K562 (cell line): ENCODE results near the gene TBC1D1. TPM values are rescaled to one million over a fixed set of nuclear protein-coding genes. Genes with fewer than 3 reads are reported as not detected.

Experiments
- ATAC-seq: fragments of 200-7000 bp; cut with Tn5 transposase; 3 replicates; pipeline ENCODE4 v1.9.1; 2020; ENCODE audit warnings: moderate library complexity
- BruUV-seq: library from RNA; stranded (reverse); fragments of 400-500 nt; replicated peaks from 2 replicates; lab custom pipeline; 2021; lab: Mats Ljungman, UMichigan
- CTCF ChIA-PET: fragments of 300-600 bp; formaldehyde crosslinking; extraction: SDS; loops from one replicate; lab custom pipeline; 2021; ENCODE audit warnings: low intra/inter-chr PET ratio; lab: Yijun Ruan, JAX
- POLR2A ChIA-PET: fragments of 300-600, 350-650 bp; sonication (Branson Sonifier 250); formaldehyde crosslinking; extraction: SDS; loops from one replicate; lab custom pipeline; 2021; ENCODE audit warnings: antibody characterized with exemption, inconsistent platforms; lab: Yijun Ruan, JAX
- DNase-seq, 4 experiments: peaks; one replicate each; pipeline versions ENCODE4 v3.0.0 to v3.0.0-alpha.2; 2011 to 2018; ENCODE audit warnings: low spot score in 3 of 4, mixed read lengths in 3 of 4; ENCODE audit errors: extremely low read depth in 1 of 4
- FAIRE-seq: peaks from 2 replicates; lab custom pipeline; 2011; peaks lifted over from hg19 to GRCh38; lab: Jason Lieb, UNC
- H2AFZ ChIP-seq: 2 replicates; pipeline ENCODE4 v1.6.0; 2011; ENCODE audit warnings: low read depth, low read length, control low read depth, inconsistent platforms
- H3K27ac ChIP-seq: fragments of 200-600 bp; 3 replicates; pipeline ENCODE4 v1.8.0; 2011; ENCODE audit warnings: low read depth, mild to moderate bottlenecking, control low read depth, inconsistent platforms, low read length, moderate library complexity, mixed read lengths; ENCODE audit errors: extremely low read depth
- H3K27me3 ChIP-seq, 2 experiments: fragments of 300-600 bp in 1 of 2; 2 replicates in 1 of 2; 3 replicates in 1 of 2; pipeline versions ENCODE4 v1.6.0 to v1.8.0; 2011; ENCODE audit warnings: inconsistent platforms in 2 of 2, low read length in 2 of 2, mild to moderate bottlenecking in 1 of 2, mixed read lengths in 1 of 2, moderate library complexity in 1 of 2; ENCODE audit not compliant: control insufficient read depth in 2 of 2, insufficient read depth in 2 of 2
- H3K36me3 ChIP-seq: fragments of 300-600 bp; 3 replicates; pipeline ENCODE4 v1.8.0; 2011; ENCODE audit warnings: mild to moderate bottlenecking, low read length, inconsistent platforms; ENCODE audit not compliant: control insufficient read depth, insufficient read depth
- H3K4me1 ChIP-seq, 2 experiments: fragments of 200-600 bp in 1 of 2; replicated peaks in 1 of 2; 2 replicates in 1 of 2; 3 replicates in 1 of 2; pipeline versions ENCODE4 v1.5.1 to v1.8.0; 2011; ENCODE audit warnings: inconsistent platforms in 2 of 2, low read length in 2 of 2, mild to moderate bottlenecking in 1 of 2, mixed read lengths in 1 of 2, moderate library complexity in 1 of 2; ENCODE audit not compliant: control insufficient read depth in 2 of 2, insufficient read depth in 2 of 2
- H3K4me2 ChIP-seq: 2 replicates; pipeline ENCODE4 v1.6.1; 2011; ENCODE audit warnings: low read length, control low read depth, inconsistent platforms, mixed read lengths; ENCODE audit not compliant: insufficient read depth
- H3K4me3 ChIP-seq: fragments of 200-600 bp; sonication (generic), shearing (Covaris generic); 2 replicates; pipeline ENCODE4 v1.5.1; 2016; ENCODE audit warnings: control low read depth, inconsistent platforms
- H3K79me2 ChIP-seq: fragments of 200-600 bp; 3 replicates; pipeline ENCODE4 v1.8.0; 2011; ENCODE audit warnings: low read length, inconsistent platforms; ENCODE audit not compliant: control insufficient read depth, insufficient read depth
- H3K9ac ChIP-seq, 2 experiments: 2 replicates each; pipeline versions ENCODE4 v1.6.0 to v1.6.1; 2011; ENCODE audit warnings: low read depth in 2 of 2, low read length in 2 of 2, control low read depth in 1 of 2, inconsistent platforms in 1 of 2, mild to moderate bottlenecking in 1 of 2, mixed read lengths in 1 of 2; ENCODE audit not compliant: insufficient read depth in 1 of 2
- H3K9me1 ChIP-seq: one replicate; pipeline ENCODE4 v1.6.0; 2011; ENCODE audit warnings: inconsistent platforms, mild to moderate bottlenecking, low read length, moderate library complexity; ENCODE audit not compliant: control insufficient read depth, insufficient read depth
- H3K9me3 ChIP-seq: replicated peaks from 2 replicates; pipeline ENCODE4 v1.5.1; 2011; ENCODE audit warnings: low read depth, low read length, inconsistent platforms; ENCODE audit not compliant: control insufficient read depth, insufficient read depth
- H4K20me1 ChIP-seq: replicated peaks from 2 replicates; pipeline ENCODE4 v1.6.1; 2011; ENCODE audit warnings: low read length, inconsistent platforms, mixed read lengths; ENCODE audit not compliant: control insufficient read depth, insufficient read depth
- CEBPG ChIP-seq, 3 experiments: fragments of 200-800 bp in 1 of 3; sonication (Bioruptor generic) in 1 of 3; sonication (generic) in 1 of 3; formaldehyde crosslinking in 1 of 3; IDR thresholded peaks in 2 of 3; conservative IDR thresholded peaks in 1 of 3; 2 replicates each; pipeline versions ENCODE4 v1.6.1 to v1.8.0; 2016 to 2022; ENCODE audit warnings: missing compliant biosample characterization in 2 of 3, missing genetic modification characterization in 2 of 3, mild to moderate bottlenecking in 1 of 3, missing genetic modification reagents in 1 of 3
- CHD2 ChIP-seq: IDR thresholded peaks from 2 replicates; pipeline ENCODE4 v1.6.1; 2011; ENCODE audit warnings: low read depth, low read length
- CTBP1 ChIP-seq: fragments of 450-650 bp; IDR thresholded peaks from 2 replicates; pipeline ENCODE4 v1.6.1; 2016; ENCODE audit warnings: borderline replicate concordance
- DACH1 ChIP-seq: fragments of 450-650 bp; IDR thresholded peaks from 2 replicates; pipeline ENCODE4 v1.6.1; 2018; ENCODE audit not compliant: partially characterized antibody
- GABPA ChIP-seq: fragments of 200-800 bp; sonication (Bioruptor generic); conservative IDR thresholded peaks from 2 replicates; pipeline ENCODE4 v1.6.1; 2016; ENCODE audit warnings: low read depth, missing genetic modification characterization, missing compliant biosample characterization
- KDM4B ChIP-seq, 2 experiments: fragments of 450-650 bp in 1 of 2; sonication (generic) in 1 of 2; IDR thresholded peaks; 2 replicates each; pipeline ENCODE4 v1.6.1; 2016 to 2017; ENCODE audit warnings: borderline replicate concordance in 2 of 2, antibody characterized with exemption in 1 of 2, low read depth in 1 of 2, mild to moderate bottlenecking in 1 of 2
- LCOR ChIP-seq: sonication (generic); formaldehyde crosslinking; IDR thresholded peaks from 2 replicates; pipeline ENCODE4 v1.8.0; 2022; ENCODE audit warnings: mild to moderate bottlenecking, missing genetic modification reagents
- NR3C1 ChIP-seq: sonication (generic); formaldehyde crosslinking; IDR thresholded peaks from 2 replicates; pipeline ENCODE4 v1.8.1; 2022; ENCODE audit warnings: missing genetic modification reagents
- PCBP1 ChIP-seq: fragments of 200-400 bp; formaldehyde crosslinking; IDR thresholded peaks from 2 replicates; pipeline ENCODE4 v1.6.1; 2018; ENCODE audit warnings: mild to moderate bottlenecking, low read depth, low read length; ENCODE audit not compliant: poor library complexity, severe bottlenecking
- SMC3 ChIP-seq: conservative IDR thresholded peaks from 2 replicates; pipeline ENCODE4 v1.6.1; 2011; ENCODE audit warnings: low read depth, low read length, improper control_type of control experiment; ENCODE audit not compliant: insufficient read depth
- TCF3 ChIP-seq: sonication (generic); formaldehyde crosslinking; IDR thresholded peaks from 2 replicates; pipeline ENCODE4 v1.4.0; 2020; ENCODE audit warnings: mild to moderate bottlenecking, missing genetic modification reagents
- TEAD4 ChIP-seq, 2 experiments: sonication (generic) in 1 of 2; formaldehyde crosslinking in 1 of 2; IDR thresholded peaks; 2 replicates each; pipeline versions ENCODE4 v1.6.1 to v1.8.0; 2012 to 2022; ENCODE audit warnings: borderline replicate concordance in 1 of 2, inconsistent platforms in 1 of 2, low read length in 1 of 2, mild to moderate bottlenecking in 1 of 2, missing genetic modification reagents in 1 of 2
- WGBS: fragments of 100-300 bp; shearing (Covaris generic); methylation state at CpG from one replicate; pipeline ENCODE4 v1.1.6; 2016; ENCODE audit warnings: low coverage, mixed read lengths; ENCODE audit not compliant: insufficient coverage; ENCODE audit errors: missing lambda C conversion rate; 5-methylcytosine and 5-hydroxymethylcytosine counted together
- in situ Hi-C: fragments of 300-500 bp; cut with MboI; formaldehyde crosslinking; loops from 4 replicates; pipeline ENCODE4 v1.15.0; 2018; ENCODE audit warnings: inconsistent platforms, mixed read lengths
- intact Hi-C: fragments of 100-400 bp; cut with micrococcal nuclease; formaldehyde crosslinking; loops from 2 replicates; pipeline ENCODE4 v1.14.2; 2022
- polyA plus RNA-seq, 8 experiments: library from polyadenylated mRNA; depleted of rRNA in 4 of 8; stranded (reverse) in 5 of 8; unstranded in 3 of 8; fragments of >200 nt; fragmentation: Nextera tagmentation in 2 of 8; fragmentation: Illumina TruSeq in 1 of 8; extraction: Ambion mirVana in 2 of 8; extraction: Trizol in 1 of 8; gene quantifications; 2 replicates each; pipeline versions ENCODE4 v1.2.1 to v1.2.3, GENCODE V29; 2011 to 2014; ENCODE audit warnings: inconsistent platforms in 1 of 8, missing spikeins in 1 of 8
- total RNA-seq, 7 experiments: library from RNA; depleted of rRNA in 6 of 7; stranded (reverse); fragments of >200 nt in 6 of 7; fragmentation: Illumina TruSeq in 2 of 7; extraction: Trizol in 2 of 7; gene quantifications; 2 replicates each; pipeline versions ENCODE4 v1.2.1 to v1.2.3, GENCODE V29; 2011 to 2021; ENCODE audit warnings: low replicate concordance in 1 of 7

TBC1D1 gene
- total and polyA plus RNA-seq, 9 of the 15 experiments (the other 6 are each of a cell fraction or from before 2014, with no cell fraction given), result 0.59 to 14.2 (median 8.8) TPM

- no peak overlapping the region for H3K4me3 ChIP-seq
- no peaks in the 10 kb centered on the region for H3K36me3 ChIP-seq
- no peaks in the 10 kb centered on the region for H3K4me1 ChIP-seq
- 2% methylated on average over 4 of the region's 4 CpGs for WGBS
- no peak for ATAC-seq
- TF ChIP-seq NR3C1 (no peak), KDM4B (IDR thresholded peaks at IDR 0.05; ENCODE audit: borderline replicate concordance in 2 of 2, low read depth in 1 of 2) (no peak), PCBP1 (no peak), CEBPG (CRISPR knock-in tag; IDR thresholded peaks at IDR 0.05) (no peak), CEBPG (tag; conservative IDR thresholded peaks at IDR 0.05 in 1 of 2, IDR thresholded peaks at IDR 0.05 in 1 of 2) (no peak), CTBP1 (no peak), TCF3 (CRISPR knock-in tag) (no peak), GABPA (tag) (no peak), DACH1 (no peak), SMC3 (no peak), LCOR (CRISPR knock-in tag) (no peak), CHD2 (no peak), TEAD4 (IDR thresholded peaks at IDR 0.05; ENCODE audit: low read length) (no peak), TEAD4 (CRISPR knock-in tag; IDR thresholded peaks at IDR 0.05; ENCODE audit: borderline replicate concordance) (no peak)
- H3K27me3 ChIP-seq, result peaks cover 19 to 22% of the 10 kb centered on the region in 2 experiments; a peak in 4 of 5 replicates
- no peak overlapping the region for H3K9ac ChIP-seq
- no peaks in the 10 kb centered on the region for H3K9me3 ChIP-seq
- in situ Hi-C loops (no loop called here), intact Hi-C loops (no loop called here)
- no peak overlapping the region for H3K4me2 ChIP-seq
- H3K79me2 ChIP-seq, result no peaks in the 10 kb centered on the region
- no TSS peak for BruUV-seq
- no peaks in the 10 kb centered on the region for H4K20me1 ChIP-seq
- no peaks in the 10 kb centered on the region for H3K9me1 ChIP-seq
- no peak overlapping the region for H2AFZ ChIP-seq
- no peak for FAIRE-seq
- DNase-seq, result no peak
- no peak overlapping the region for H3K27ac ChIP-seq
- POLR2A ChIA-PET, result no interaction called here
- CTCF ChIA-PET, result no interaction called here
Measured at GRCh38 chr4:38145741-38146140, 254.9 kb downstream of the TBC1D1 start.
